ENCODE results near the gene ABHD17B.
"Not testable (repeated sequence)": the region's sequence is repeated elsewhere in the genome, so short reads cannot be mapped to it uniquely, and the experiment has no call there.

Gene ABHD17B

GRCh38 chr9:71915495-71915894, 4.5 kb upstream of the ABHD17B start:
- DNase-seq: no peak

GRCh38 chr9:71911908-71912335, 929 bp upstream of the ABHD17B start:
- DNase-seq: no peak

GRCh38 chr9:71910650-71911060, 338 bp downstream of the ABHD17B start:
- DNase-seq: no peak

DNA sequence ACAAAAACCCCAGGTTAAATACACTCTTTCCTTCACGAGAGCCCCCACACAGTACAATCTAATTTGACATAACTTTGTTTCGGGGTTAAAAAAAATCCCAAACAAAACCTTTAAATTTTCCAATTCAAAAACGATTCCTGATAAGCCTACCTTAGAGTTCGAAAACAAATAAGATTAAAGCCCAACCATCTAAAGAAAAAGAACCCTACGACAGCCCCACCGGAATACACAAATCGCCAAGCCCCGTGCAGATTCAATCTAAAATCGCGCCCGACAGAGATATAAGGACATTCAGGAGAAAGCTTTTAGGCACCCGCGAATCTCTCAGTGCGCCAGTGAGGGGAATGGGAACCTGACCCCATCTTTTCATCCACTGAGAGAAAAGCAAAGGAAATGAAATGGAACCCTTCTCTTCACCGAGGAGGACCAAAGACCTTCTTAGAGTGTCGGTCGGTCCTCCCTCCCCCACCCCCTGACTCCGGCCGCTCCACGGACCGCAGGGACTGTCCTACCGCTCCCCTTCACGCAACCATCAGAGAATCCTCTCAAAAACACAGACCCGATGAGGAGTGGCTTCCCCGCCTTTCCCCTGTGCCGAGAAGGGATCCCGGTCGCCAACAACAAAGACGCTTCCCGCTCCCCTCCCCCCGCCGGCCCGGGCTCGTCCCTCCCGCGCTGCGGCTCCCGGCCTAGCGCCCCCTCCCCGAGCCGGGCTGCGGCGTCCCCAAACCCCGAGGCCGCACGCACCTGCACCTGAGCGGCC, 925 bp downstream of the ABHD17B start:
- DNase-seq: no peak

GRCh38 chr9:71908825-71909224, 2.2 kb downstream of the ABHD17B start:
- no peak for DNase-seq

DNA sequence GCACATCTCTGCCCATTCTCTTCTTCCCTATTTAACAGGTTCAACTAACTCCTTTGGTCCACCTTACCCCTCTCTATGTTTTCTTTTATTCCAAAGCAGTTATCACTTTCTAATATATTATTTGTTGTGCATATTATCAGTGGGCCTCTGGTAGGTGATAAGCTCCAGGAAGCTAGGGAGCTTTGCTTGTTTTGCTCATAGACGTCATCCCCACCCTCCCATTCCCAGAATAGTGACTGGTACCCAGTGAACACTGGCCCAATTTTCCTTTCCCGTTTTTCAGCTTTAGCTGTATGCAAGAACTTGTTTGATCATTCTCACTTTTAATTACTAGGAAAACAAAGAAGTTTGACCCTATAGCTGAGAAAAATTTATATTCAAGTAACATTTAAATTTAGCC, 6.9 kb downstream of the ABHD17B start:
- no peak for DNase-seq

- DNase-seq: no peak
Observed at GRCh38 chr9:71901695-71902597, 9.0 kb downstream of the ABHD17B start.

DNA sequence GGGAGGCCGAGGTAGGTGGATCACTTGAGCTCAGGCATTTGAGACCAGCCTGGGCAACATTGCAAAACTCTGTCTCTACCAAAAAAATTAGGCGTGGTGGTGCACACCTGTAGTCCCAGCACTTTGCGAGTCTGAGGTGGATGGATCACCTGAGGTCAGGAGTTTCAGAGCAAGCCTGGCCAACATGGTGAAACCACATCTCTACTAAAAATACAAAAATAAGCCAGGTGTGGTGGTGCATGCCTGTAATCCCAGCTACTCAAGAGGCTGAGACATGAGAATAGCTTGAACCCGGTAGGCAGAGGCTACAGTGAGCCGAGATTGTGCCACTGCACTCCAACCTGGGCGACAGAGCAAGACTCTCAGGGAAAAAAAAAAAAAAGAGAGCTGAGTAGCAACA, 12.2 kb downstream of the ABHD17B start:
- DNase-seq: not testable (repeated sequence)

DNA sequence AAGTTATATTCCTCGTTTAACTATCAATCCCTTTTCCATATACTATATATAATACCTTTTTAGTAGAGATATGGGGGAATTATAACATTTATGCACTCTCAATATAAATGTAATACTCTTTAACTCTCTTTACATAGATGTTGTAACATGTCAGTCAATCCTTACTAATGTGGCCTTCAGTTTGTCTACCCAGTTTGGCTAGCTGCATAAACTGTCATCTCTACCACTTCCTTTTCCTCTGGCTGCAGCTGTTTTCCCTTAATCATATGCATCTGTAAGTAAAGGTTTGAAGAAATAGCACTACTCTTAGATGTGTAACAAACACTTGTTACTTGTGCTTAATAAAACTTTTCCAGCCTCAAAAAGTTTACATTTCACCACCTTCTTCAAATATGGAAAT, 13.4 kb downstream of the ABHD17B start:
- DNase-seq: no peak

GRCh38 chr9:71896761-71897160, 14.2 kb downstream of the ABHD17B start:
- DNase-seq: no peak

- no peak for DNase-seq
Observed at GRCh38 chr9:71895955-71896354, 15.0 kb downstream of the ABHD17B start.

GRCh38 chr9:71895117-71895516, 15.9 kb downstream of the ABHD17B start:
- no peak for DNase-seq

GRCh38 chr9:71891557-71892189, 19.3 kb downstream of the ABHD17B start:
- no peak for DNase-seq

DNA sequence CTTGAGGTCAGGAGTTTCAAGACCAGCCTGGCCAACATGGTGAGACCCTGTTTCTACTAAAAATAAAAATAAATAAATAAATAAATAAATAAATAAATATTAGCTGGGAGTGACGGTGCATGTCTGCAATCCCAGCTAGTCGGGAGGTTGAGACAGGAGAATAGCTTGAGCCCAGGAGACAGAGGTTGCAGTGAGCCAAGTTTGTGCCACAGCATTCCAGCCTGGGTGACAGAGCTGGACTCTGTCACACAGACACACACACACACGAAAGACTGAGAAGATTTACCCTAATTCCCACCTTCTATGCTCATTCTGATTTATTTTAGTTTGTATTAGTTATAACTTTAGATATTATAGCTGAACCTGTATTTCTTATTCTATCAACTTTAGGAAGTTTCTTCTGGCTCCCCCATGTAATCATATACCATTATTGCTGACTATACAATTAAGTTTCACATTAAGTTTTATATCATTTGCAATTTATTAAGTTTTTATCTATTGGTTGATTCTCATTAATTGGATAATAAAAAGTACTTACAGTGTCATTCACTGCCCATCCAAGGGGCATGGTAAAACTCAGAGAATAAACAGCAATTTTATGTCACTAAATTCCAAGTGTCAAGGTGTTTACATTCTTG, 20.8 kb downstream of the ABHD17B start:
- DNase-seq: no peak

DNA sequence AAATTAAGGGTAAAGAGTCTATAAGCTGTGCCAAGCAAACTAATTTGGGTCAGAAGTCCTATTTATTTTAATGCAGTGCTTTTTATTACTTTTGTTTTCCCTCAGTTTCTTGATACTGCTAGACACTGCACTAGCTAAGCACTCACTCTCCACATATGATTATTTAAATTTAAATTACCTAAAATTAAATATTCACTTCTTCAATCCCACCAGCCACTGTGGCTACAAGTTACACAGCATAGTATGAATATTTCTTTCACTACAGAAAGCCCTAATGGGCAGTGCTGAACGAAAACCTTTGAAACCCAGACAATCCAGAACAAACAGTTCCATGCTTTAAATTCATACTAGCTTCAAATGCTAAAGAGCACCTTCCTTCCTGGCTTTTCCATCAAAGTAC, 23.6 kb downstream of the ABHD17B start:
- DNase-seq: no peak

DNA sequence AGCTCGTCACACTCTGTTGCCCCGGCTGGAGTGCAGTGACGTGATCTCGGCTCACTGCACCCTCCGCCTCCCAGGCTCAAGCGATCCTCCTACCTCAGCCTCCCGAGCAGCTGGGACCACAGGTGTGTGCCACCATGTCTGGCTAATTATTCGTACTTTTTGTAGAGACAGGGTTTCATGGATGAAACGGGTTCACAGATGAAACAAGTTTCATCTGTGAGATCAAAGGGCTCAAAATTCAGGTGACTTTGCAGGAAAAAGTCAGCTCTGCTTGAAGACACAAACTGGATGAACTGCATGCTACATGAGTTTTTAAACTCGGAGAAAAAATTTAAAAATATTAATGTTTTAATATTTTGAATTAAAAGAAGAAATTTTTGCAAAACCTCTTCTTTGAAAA, 24.5 kb downstream of the ABHD17B start:
- no peak for DNase-seq

DNA sequence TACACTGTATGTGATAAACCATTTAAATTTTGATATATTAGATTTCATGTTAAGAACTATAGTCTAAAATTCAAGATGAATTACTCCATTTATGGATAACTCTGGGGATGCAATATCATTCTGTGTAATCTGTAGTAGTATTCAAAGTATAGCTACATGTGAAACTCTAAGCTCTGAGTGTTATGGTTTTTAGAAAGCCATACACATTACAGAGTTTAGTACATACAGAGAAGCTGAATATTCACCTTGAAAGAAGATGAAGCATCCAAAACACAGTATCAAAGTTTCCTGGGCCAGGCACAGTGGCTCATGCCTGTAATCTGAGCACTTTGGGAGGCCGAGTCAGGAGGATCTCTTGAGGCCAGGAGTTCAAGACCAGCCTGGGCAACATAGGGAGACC, 25.0 kb downstream of the ABHD17B start:
- no peak for DNase-seq

DNA sequence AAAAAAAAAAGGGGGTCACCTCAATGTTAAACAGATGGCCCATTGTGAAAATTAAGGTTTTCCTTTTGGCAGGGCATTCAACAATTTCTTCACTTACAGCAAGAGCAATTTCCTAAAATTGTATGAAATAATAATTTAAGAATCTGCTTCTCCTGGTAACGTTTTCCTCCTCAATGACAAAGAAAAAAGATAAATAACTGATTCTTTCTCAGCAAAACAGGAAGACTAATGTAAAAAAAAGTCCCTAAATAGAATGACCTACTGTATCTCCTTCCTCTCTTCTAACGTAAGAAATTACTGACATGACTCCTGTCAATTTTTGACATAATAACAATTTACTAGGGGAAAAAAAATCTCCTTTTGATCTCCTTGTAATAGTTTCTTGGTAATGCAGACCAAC, 25.5 kb downstream of the ABHD17B start:
- no peak for DNase-seq

GRCh38 chr9:71884005-71884404, 27.0 kb downstream of the ABHD17B start:
- DNase-seq: no peak

- DNase-seq: no peak
Observed at GRCh38 chr9:71879644-71880174, 31.3 kb downstream of the ABHD17B start.

DNA sequence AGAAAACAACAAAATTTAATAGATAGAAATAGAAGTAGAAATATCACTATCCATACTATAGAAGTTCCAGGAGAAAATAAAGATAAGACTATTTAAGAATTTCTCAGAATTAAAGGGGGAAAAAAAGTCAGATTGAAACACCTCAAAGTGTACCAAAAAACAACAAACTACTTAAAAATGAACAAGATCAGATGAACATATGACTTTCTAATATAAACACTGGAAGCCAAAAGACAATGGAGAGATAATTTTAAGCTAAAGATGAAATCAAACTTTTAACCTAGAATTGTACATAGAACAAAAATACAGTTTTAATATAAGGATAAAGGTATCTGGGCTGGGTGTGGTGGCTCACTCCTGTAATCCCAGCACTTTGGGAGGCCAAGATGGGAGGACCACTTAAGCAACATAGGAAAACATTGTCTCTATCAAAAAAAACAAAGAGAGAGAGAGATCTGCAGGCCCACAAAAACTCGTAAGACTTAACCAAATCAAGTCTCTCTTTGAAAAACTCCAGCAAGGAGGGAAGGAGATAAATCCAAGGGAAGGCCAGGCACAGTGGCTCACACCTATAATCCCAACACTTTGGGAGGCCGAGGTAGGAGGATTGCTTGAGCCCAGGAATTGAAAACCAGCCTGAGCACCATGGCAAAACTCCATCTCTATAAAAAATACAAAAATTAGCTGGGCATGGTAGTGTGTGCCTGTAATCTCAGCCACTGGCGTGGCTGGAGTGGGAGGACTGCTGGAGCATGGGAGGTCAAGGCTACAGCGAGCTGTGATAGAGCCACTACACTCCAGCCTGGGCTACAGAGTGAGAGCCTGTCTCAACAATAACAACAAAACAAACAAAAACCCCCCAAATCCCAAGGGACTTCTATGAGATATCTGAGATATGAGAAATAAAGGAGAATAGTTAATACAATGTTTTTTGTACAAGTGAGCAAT, 32.4 kb downstream of the ABHD17B start:
- no peak for DNase-seq

DNA sequence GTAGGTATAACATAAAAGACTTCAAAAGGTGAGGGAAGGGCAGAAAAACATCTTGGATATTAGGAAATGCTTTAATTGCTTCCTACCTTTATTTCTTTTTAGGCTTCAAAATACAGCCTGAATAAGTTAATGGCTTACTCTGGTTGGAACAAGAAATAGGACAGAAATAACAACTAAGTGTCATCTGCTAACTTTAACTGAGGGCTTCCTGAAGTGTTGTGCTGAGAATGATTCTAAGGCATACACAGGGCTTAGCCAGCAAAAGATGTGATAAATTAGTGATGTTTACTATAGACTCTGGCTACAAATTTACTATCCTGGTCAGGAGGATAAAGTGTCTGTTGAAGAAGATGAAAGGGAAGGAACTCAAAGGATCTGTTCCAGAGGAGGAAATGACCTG, 34.2 kb downstream of the ABHD17B start:
- no peak for DNase-seq
